Stromal cell of bone marrow (primary cell): Measurements from ENCODE around the gene EFCAB6.

ENCODE experiments used
- DNase-seq: peaks from one replicate; pipeline ENCODE4 v3.0.0-alpha.2; 2012; ENCODE audit warnings: low read depth

Gene EFCAB6

GRCh38 chr22:43550672-43551071, 261.4 kb downstream of the EFCAB6 start:
- DNase-seq: no peak

GRCh38 chr22:43550024-43550620, 262.0 kb downstream of the EFCAB6 start:
- no peak for DNase-seq

GRCh38 chr22:43546186-43546585, 265.9 kb downstream of the EFCAB6 start:
- DNase-seq: no peak

GRCh38 chr22:43544289-43544673, 267.8 kb downstream of the EFCAB6 start:
- no peak for DNase-seq

GRCh38 chr22:43543522-43544288, 268.4 kb downstream of the EFCAB6 start:
- DNase-seq: no peak

- no peak for DNase-seq
These were observed 269.2 kb downstream of the EFCAB6 start for GRCh38 chr22:43542681-43543521.

- DNase-seq: no peak
These were observed 270.4 kb downstream of the EFCAB6 start for GRCh38 chr22:43541462-43542407.

- no peak for DNase-seq
These were observed 271.1 kb downstream of the EFCAB6 start for GRCh38 chr22:43541022-43541421.

- DNase-seq: no peak
These were observed 271.6 kb downstream of the EFCAB6 start for GRCh38 chr22:43540529-43540923.

GRCh38 chr22:43539572-43540528, 272.3 kb downstream of the EFCAB6 start:
- DNase-seq: no peak

- DNase-seq: no peak
These were observed 275.0 kb downstream of the EFCAB6 start for GRCh38 chr22:43537019-43537585.

- DNase-seq: peak; percentile 9
These were observed 276.4 kb downstream of the EFCAB6 start for GRCh38 chr22:43535741-43536140.

- no peak for DNase-seq
These were observed 276.8 kb downstream of the EFCAB6 start for GRCh38 chr22:43535336-43535735.

- no peak for DNase-seq
These were observed 277.2 kb downstream of the EFCAB6 start for GRCh38 chr22:43534916-43535315.

- no peak for DNase-seq
These were observed 278.3 kb downstream of the EFCAB6 start for GRCh38 chr22:43533656-43534428.

- no peak for DNase-seq
These were observed 279.0 kb downstream of the EFCAB6 start for GRCh38 chr22:43533156-43533530.

GRCh38 chr22:43532301-43533155, 279.6 kb downstream of the EFCAB6 start:
- DNase-seq: no peak

GRCh38 chr22:43531651-43532050, 280.5 kb downstream of the EFCAB6 start:
- DNase-seq: no peak
